HL-60/S4 (cell line): ENCODE data around the gene PTPRK.
"Not testable (repeated sequence)": the region's sequence is repeated elsewhere in the genome, so short reads cannot be mapped to it uniquely, and the experiment has no call there.

Source experiments
- in situ Hi-C: fragments of 300-500 bp; cut with MboI; formaldehyde crosslinking; loops from 2 replicates; pipeline ENCODE4 v1.14.3; 2022; ENCODE audit warnings: low sequenced_read_pairs

The PTPRK gene

DNA sequence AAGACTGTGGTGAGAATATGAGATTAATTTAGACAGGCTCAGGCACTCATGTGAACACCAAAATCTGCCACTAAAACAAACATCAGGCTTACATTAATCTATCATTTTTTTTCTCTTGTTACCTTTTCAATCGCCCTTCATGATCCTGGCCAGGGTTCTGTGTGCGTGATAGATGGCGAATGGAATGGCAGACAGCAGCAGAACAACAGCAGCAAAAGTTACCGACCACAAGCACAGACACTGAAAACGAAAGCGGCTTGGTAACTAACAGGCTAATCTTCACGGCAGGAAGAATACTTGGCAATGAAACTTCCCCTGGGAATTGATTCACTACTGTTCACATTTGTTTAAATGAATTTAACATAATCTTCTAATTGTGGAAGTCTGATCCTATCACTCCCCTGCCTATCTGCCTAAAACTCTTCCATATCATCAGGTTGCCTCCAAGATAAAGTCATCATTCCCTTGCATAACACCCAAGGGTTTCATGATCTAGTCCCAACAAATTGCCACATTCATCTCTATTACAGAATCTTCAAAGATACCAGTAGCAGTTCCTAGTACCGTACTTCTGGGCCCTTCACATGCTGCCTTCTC lies 28.7 kb downstream of the PTPRK start:
- in situ Hi-C loops = no loop called here

DNA sequence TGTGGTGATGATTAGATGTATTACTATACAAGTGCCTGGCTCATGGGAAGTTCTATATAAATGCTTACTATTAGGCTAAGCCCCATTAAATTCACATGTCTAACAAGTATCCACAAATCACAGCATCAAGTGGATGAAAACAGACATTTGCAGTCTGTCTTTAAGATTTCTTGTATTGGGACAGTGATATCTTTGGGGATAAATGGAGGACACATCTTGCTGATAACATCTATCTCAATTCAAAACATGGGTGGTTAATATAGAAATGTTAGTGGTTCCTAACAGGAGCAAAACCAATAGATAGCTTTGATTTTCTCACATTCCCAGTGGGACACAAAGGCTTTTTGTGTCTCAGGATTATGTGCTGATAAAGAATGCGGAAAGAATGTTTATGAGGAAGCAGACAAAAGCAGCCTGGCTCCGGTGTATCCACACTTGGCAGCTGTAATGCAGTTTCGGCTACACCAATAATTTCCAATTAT lies 29.3 kb downstream of the PTPRK start:
- in situ Hi-C loops = no loop called here

DNA sequence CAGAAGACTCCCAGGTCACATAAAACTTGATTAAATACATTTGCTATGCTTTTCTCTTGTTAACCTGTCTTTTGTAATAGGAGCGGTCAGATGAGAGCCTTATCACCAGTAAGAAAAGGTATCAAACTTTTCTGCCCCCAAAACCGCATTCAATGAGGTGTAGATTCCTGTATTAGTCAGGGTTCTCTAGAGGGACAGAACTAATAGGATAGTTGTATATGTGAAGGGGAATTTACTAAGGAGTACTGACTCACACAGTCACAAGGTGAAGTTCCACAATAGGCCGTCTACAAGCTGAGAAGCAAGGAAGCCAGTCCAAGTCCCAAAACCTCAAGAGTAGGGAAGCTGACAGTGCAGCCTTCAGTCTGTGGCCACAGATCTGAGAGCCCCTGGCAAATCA lies 32.7 kb downstream of the PTPRK start:
- in situ Hi-C loops = no loop called here

DNA sequence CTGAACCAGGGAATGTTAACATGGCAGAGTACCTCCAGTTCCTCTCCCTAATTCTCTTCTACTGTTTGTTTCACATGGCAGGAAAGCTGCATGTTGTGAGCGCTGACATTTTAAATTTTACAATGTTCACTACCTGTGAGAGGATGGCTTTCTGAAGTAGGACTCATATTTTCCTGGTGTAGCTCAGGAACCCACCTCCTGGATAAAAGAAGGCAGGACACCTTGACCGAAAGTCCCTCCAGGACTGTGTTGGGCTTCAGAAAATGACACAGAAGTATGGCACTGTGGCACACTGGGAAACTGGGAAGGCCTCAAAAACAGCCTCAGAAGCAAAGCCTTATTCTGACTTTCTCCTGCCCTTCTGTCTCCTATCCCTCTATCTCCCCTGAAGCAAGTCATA lies 33.3 kb downstream of the PTPRK start:
- in situ Hi-C loops = no loop called here

DNA sequence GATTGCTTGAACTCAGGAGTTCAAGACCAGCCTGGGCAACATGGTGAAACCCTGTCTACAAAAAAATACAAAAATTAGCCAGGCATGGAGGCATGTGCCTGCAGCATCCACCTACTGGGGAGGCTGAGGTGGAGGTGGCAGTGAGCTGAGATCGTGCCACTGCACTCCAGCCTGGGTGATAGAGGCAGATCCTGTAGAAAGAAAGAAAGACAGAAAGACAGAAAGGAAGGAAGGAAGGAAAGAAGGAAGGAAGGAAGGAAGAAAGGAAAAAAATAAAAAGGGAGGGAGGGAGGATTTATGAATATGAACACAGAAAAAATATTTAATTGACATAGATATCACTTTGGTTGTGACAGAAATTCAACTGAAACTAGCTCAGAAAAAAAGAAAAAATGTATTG lies 33.8 kb downstream of the PTPRK start:
- in situ Hi-C loops = not testable (repeated sequence)

DNA sequence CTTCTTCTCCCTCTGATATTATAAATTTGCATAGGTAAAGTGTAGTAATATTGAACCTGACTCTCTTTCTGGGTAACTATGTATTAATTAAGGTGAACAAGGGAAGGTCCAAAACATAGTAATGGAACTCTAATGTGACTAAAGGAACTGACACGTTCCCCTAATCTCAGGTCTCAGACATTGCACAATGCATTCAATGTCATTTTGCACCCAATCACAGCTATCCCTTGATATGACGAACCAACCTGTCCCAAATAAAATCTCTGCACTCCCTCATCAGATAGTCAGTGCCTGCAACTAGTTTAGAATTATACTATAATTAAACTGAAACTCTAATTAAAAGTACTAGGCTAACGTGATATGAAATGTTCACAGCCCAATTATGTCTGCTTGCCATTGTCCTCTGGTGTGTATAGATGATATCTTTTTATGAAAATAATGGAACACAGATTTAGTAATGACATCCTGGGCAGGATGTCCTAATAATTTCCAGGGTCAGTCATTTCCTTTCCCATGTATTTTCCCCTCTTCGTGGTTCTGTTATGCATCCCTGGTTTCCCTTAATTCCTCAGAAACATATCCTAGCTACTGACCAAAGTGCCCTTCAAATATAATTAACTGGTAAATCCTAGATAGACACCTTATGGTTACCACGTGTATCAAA lies 36.8 kb downstream of the PTPRK start:
- in situ Hi-C loops = no loop called here

DNA sequence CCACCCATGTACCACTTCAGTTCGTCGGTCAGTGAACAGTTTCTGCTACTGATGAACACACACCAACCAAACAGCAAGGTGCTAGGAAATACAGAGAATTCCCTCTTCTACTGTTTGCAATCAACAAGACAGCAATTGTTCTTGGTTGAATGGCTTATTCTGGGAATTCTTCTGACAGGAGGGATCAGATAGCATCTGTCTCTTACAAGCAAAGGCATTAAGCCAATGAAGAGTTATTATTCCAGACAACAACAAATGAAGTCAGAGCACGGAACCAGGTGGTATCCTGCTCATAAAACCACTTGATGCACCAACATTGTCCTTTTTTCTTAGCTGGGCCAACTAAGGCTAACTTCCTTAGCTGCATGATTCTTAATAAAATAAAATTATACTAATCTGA lies 37.8 kb downstream of the PTPRK start:
- in situ Hi-C loops = no loop called here

DNA sequence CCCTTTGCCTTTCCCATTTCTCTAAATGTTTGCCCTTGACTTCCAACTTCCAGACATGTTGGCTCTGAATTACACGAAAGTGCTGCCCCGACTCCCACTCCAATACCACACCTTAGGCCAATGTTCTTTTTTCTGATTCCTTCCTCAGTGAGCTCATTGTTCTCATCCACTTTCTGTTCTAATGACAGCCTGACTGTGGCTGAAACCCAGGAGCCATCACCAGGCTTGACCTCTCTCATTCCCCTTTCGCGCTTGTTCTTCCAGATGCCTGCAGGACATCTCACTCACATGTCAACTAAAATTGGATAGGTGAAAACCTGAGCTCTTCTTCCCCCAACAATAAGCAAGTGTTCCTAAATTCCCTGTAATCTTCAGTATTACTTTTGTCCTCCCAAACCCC lies 40.4 kb downstream of the PTPRK start:
- in situ Hi-C loops = no loop called here

DNA sequence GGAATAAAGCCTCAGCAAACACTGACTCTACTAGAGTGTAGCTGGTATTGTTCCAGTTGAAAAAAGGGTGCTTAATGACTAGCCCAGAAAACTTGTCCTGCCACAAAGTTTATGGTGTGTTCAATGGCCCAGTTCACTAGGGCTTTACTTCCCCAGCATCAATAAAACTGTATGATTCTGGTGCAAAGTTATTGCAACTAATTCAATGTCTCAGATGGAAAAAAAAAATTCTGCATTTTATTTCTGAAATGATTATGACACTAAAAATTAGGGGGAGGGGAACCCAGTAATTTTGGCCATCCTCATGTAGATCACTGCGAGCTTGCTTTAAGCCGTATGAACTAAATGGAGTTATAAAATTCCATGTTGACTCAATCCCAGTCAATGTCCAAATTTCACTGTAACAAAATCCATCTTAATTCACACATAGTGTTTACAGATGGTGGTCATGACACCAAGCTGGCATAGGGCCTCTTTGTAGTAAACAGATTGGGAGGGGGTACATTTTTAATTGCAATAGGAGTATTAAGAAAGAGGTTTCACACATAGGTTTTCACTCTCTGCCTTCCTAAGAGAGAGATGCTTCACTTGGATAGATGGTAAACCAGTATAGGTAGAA lies 41.2 kb downstream of the PTPRK start:
- in situ Hi-C loops = no loop called here

DNA sequence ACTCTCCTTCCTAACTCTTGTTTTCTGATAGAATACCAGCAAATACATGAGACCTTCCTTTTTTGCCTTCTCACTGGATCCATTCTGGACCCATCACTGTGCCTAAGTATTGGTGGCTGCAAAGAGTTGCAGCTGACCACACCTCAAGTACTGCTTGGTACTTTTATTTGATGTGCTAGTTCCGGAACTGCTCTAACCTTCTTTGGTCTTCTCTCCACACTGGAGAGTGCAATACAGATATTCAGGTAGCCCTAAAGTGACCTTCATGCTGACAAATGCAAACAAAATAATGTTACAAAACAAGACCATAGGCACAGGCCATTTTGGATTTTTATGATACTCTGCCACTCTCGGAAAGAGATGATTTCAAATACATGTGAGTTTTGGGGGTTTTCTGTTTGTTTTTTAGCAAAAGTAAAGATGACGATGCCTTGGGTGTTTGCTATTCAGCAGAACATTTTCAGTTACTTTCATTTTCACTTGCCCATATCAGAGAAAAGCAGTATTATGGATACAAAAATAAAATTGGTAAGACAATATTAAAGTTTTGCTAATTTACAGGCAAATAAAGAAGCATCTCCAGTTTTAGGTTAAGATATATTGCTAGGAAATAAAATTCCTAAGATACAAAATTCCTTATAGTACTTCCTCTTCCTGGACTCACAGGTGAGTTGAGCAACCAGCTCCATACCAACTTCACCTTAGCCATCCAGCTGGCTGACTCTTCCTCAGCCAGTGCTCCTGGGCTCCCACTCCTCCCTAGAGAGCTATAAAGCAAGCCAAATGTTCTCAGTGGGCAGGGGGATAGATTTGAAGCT lies 42.0 kb downstream of the PTPRK start:
- in situ Hi-C loops = no loop called here

DNA sequence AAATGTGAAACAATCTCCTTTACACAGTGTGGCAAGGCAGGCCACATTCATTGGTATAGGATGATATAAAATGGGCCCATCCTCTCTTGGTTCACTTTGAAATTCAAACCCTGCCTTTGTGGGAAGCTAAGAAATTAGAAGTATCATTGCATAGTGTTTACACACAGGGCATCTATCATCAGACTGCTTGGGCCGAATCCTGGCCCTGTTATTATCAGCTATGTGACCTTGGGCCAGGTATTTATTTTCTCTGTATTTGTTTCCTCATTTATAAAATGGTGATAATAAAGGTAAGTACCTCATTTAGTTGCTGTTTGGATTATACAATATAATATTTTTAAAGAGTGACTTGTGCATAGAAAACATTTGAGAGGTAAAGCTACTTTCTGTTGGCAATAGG lies 45.5 kb downstream of the PTPRK start:
- in situ Hi-C loops = no loop called here

DNA sequence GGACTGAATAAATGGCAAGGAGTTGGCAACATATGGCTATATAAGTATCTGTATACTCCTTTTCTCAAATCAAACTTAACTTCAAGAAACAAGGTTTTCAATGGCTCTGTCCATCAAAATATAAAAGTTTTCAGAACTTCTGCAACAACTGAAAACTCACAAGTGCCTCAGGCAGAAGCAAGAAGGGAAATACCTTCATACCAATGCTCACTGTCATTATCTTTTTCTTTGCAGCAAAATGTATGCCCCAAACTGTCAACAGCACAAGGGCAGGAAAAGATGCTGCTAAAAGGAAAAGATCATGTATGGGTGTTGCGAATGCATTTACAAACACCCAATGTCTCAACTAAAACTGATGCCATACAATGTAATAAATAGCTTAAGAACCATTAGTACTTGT lies 45.9 kb downstream of the PTPRK start:
- in situ Hi-C loops = no loop called here

DNA sequence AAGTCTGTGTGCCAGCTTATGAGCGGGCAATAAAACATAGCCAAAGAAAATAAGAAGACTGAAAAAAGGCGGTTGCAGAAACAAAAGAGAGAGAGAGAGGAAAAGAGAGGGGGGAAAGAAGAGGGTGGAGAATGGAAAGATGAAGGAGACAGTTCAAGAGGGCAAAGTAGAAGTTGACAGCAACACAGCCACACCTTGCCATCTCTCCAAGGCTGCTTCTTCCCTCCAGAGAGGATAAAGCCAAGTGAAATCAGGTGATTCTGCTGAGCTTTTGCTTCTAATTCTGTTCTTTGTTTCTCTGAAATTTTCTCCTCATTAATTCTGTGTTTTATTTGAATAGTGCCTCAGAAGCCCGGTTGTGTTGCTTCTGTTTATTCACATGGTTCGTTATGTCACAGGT lies 48.5 kb downstream of the PTPRK start:
- in situ Hi-C loops = no loop called here

DNA sequence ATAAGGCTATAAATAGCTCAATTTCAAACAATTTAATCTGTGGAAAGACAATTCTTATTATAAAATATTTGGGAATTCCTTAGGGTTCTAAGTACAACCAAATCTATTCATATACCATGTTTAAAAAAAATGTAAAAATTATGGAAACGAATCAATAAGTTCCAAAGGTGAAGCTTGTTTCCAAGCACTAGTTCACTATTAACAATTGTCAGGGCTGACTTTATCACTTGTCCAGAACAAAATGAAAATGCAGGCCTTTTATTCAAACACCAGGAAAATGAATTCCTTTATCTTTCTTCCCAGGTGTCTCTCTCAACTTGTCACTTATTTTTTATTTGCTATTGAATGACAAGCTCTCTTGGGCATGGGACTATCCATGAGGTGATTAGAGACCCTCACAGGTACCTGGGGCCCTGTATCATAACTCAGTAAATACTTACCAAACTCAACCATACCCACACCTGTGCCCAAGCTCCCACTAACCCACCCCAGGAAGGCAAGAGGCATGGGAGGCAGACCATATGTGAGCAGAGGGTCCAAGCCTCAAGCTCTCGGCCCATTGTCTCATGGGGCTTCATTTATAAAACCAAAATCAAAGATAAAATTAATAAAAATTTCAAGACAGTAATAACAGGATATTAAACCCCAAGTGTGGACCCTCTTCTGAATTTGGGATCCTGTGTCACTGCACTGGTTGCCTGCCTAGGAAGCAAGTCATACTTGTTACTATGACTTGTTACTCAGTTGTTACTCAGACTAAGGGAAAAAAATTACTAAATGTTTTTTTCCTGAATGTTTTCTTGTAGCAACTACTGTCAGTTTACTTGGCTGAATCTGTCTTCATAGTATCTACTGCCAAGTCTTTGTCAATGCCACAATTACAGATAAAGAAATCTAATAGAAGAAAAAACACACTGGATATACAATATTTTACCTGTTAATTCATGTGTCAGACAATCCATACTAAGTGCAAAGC lies 54.7 kb downstream of the PTPRK start:
- in situ Hi-C loops = no loop called here

DNA sequence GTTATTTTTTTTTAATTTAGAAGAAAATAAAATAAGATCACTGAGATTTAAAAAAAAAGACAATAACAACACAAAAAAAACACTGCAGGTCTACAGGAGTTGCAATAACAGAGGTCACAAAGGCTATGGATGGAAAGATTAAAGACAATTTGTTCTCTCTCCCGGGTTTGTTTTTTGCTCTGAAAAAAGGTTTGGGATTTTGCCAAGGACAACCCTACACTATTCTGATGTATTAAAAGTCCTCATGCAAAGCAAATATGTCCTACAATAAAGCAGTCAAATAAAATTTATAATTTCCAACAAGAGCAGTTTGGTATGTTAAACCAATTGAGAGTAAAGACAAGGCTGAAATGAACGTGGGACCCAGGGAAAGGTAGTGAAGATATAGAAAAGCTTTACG lies 55.6 kb downstream of the PTPRK start:
- in situ Hi-C loops = no loop called here

DNA sequence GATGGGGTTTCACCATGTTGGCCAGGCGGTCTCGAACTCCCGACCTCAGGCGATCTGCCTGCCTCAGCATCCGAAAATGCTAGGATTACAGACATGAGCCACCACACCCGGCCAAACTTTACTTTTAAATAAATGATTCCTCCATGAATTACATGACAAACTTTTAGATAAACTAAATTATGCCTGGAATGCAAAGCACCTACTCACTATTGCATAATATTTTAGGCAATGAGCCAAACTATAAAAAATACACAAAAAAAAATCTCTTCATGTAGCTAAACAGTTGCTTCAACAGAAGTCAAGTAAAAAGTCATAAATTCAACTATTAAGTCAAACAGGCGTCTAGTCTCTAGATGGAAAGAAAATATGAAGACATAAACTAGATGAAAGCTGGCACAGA lies 56.5 kb downstream of the PTPRK start:
- in situ Hi-C loops = no loop called here

DNA sequence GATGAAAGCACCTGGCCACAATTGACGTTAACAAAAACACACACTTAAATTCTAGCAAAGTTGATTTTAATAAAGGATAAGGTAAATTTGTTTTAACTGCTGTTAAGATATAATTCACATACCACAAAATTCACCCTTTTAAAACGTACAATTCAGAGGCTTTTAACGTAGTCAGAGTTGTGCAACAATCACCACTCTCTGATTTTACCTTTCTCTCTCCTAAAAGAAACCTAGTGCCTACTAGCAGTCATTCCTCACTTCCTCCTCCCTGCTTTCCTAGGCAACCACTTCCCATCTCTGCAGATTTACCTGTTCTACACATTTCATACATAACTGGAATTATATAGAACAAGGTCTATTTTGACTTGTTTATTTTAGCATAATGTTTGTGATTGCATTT lies 58.9 kb downstream of the PTPRK start:
- in situ Hi-C loops = no loop called here

DNA sequence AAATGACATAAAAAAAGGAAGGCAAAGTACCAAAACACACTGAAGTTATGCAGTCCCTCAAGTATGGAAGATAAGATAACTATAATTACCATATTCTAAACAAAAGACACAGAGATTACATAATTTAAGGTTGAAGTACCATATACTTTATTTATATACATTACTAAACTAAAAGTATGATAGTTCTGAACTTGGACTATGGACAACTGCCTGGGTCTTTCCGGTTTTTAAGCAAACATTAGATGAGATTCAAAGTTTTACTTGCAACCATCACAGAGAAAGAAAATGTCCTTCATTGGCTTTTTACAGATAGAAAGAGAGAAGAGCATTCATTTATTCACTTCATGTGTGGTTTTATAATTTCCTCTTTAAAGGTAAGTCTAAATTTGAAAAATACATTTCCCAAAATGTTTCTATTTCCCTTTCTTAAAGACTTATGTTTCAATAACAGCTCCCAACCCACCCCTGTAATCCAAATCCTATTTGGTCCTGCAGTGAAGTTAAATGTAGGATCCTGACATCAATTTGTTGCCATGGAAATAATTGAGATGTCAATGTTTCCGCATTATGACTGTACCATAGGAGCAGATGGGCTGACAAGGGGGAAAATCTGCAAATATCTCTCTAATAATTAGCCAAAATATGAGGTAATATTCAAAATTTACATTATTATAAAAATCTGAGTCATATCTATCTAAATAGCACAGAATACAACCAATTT lies 63.7 kb downstream of the PTPRK start:
- in situ Hi-C loops = no loop called here

DNA sequence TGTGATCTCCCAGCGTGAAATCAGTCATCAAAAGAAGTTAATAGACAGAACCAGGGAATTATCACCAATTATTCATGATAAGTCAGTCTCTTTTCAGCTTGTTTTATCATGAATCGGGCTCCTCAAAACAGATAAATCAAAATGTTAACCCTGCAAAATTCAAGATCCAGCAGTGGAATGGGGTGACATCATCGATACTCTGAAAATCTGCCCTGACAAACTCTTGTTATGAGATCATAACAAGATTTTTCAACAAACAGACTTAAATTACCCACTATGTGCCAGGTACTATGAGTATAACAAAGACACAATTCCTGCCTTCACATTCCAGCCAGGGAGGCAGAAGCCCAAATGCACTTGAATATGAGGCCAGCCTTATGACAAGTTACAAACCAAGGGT lies 64.4 kb downstream of the PTPRK start:
- in situ Hi-C loops = no loop called here

DNA sequence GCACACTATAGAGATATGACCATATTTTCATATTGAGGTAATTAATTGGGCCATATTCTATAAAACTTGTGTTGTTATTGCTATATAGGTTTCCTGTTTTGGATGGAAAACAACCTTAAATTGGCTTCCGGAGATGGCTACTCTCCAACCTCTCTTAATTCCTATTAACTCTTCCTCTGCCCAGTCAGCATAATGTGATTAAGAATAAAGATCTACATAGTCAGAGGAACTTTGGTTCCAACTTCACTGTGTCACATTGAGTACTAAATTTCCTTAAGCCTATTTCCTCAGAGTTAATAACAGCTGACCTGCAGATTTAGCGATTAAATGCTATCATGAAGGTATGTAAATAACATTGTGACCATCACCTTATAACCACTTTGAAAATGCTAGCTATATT lies 67.7 kb downstream of the PTPRK start:
- in situ Hi-C loops = no loop called here
